Adrenal gland (tissue), 12 donors: ENCODE measurements around the gene COIL. TPM values are rescaled to one million over a fixed set of nuclear protein-coding genes. Genes with fewer than 3 reads are reported as not detected.

Source experiments
- DNase-seq, 7 donors: peaks; one replicate each; pipeline ENCODE4 v3.0.0-alpha.2; 2019 to 2020
- H3K27ac ChIP-seq, 5 donors: fragments of 200-600 bp; sonication (generic) in 4 of 5; 1 replicate in 3 of 5; 2 replicates in 2 of 5; pipeline versions ENCODE4 v1.5.1 to v1.8.0; 2016 to 2020; ENCODE audit warnings: mild to moderate bottlenecking in 1 of 5
- H3K27me3 ChIP-seq: fragments of 200-600 bp; 2 replicates; pipeline ENCODE4 v1.8.0; 2021
- H3K36me3 ChIP-seq, 2 donors: fragments of 200-600 bp; replicated peaks in 1 of 2; 1 replicate in 1 of 2; 2 replicates in 1 of 2; pipeline versions ENCODE4 v1.5.1 to v1.8.0; 2018 to 2022
- H3K4me1 ChIP-seq, 2 donors: fragments of 200-600 bp; replicated peaks in 1 of 2; 1 replicate in 1 of 2; 2 replicates in 1 of 2; pipeline versions ENCODE4 v1.5.1 to v1.8.0; 2018 to 2021
- H3K4me3 ChIP-seq, 4 donors: fragments of 200-600 bp; sonication (generic) in 3 of 4; one replicate each; pipeline ENCODE4 v1.5.1; 2016 to 2018
- H3K9me3 ChIP-seq, 3 donors: fragments of 200-600 bp; sonication (generic) in 1 of 3; replicated peaks in 1 of 3; 1 replicate in 2 of 3; 2 replicates in 1 of 3; pipeline versions ENCODE4 v1.5.1 to v1.8.0; 2016 to 2021
- CTCF ChIP-seq, 6 experiments: fragments of 450-650 bp in 4 of 6; fragments of 200-600 bp in 2 of 6; sonication (generic) in 1 of 6; IDR thresholded peaks; 1 replicate in 5 of 6; 2 replicates in 1 of 6; pipeline versions ENCODE4 v1.5.1 to v1.8.0; 2016 to 2021; ENCODE audit warnings: antibody characterized with exemption in 6 of 6, mild to moderate bottlenecking in 2 of 6, moderate library complexity in 1 of 6
- POLR2A ChIP-seq, 2 donors: fragments of 450-650 bp; IDR thresholded peaks; one replicate each; pipeline ENCODE4 v1.6.1; 2017; ENCODE audit warnings: antibody characterized with exemption in 2 of 2, mild to moderate bottlenecking in 2 of 2, moderate library complexity in 1 of 2
- WGBS, 4 donors: extraction: QIAGEN DNeasy Blood & Tissue Kit in 2 of 4; methylation state at CpG; one replicate each; pipeline versions ENCODE4 v1.1.5 to v1.1.7; 2013 to 2017; 5-methylcytosine and 5-hydroxymethylcytosine counted together
- intact Hi-C, 2 donors: fragments of 100-400 bp; cut with DNase I; formaldehyde crosslinking; loops; one replicate each; pipeline versions ENCODE4 v1.14.1 to v1.15.0; 2022 to 2023
- polyA plus RNA-seq, 3 donors: library from polyadenylated mRNA; stranded (reverse); fragments of 200-250 nt in 2 of 3; fragments of 350-450 nt in 1 of 3; fragmentation: Illumina TruSeq in 1 of 3; extraction: RNeasy Lipid Tissue Mini Kit (QIAGEN cat#74804) in 1 of 3; gene quantifications; one replicate each; pipeline ENCODE4 v1.2.3, GENCODE V29; 2013 to 2014
- total RNA-seq, 9 donors: library from RNA; depleted of rRNA in 4 of 9; stranded (reverse); fragments of >200 nt in 4 of 9; fragments of 120-200 nt in 1 of 9; fragmentation: NEBNext Ultra II Directional in 1 of 9; extraction: Animal tissue kit (Norgen Biotek cat#: 25700) in 1 of 9; gene quantifications; one replicate each; pipeline versions ENCODE4 v1.1.0 to v1.2.4, GENCODE V29; 2013 to 2023
- donor health status: healthy with polysubstance abuse.
- donor health status: Bipolar disorder and iron deficiency.
- donor health status: DM: yes; HTN: yes; CAD: no.
- donor health status: DM: no; HTN: no; CAD: no.
- donor health status: DM: no; HTN: no; CAD: no.
- donor health status: DM: yes; HTN: yes; CAD: no.

The COIL gene
- total and polyA plus RNA-seq, 12 donors, result 4.3 to 16.7 (median 9.0) TPM

GRCh38 chr17:56926704-56927103 is 34.1 kb downstream of the COIL start:
- Histone ChIP-seq H3K27me3 (no peaks in the 10 kb centered on the region), H3K27ac (no peak overlapping the region), H3K4me3 (no peak overlapping the region), H3K36me3 (no peaks in the 10 kb centered on the region), H3K4me1 (no peaks in the 10 kb centered on the region), H3K9me3 (peaks cover 0 to 5% (median 0%) of the 10 kb centered on the region in 3 donors)
- no peak for TF ChIP-seq CTCF (IDR thresholded peaks at IDR 0.05)
- no peak for TF ChIP-seq POLR2A (IDR thresholded peaks at IDR 0.05)
- intact Hi-C loops, result no loop called here
- no peak for DNase-seq
- 67 to 79% (median 76%) methylated on average over 2 of the region's 2 CpGs for WGBS, 4 donors

- intact Hi-C loops, result no loop called here
- no peaks in the 10 kb centered on the region for H3K4me1 ChIP-seq
- TF ChIP-seq POLR2A (IDR thresholded peaks at IDR 0.05) (no peak), CTCF (IDR thresholded peaks at IDR 0.05) (no peak)
- H3K27ac ChIP-seq, result no peak overlapping the region
- H3K4me3 ChIP-seq, result no peak overlapping the region
- peaks cover 0 to 5% (median 0%) of the 10 kb centered on the region in 3 donors for H3K9me3 ChIP-seq
- H3K27me3 ChIP-seq, result no peaks in the 10 kb centered on the region
- no peaks in the 10 kb centered on the region for H3K36me3 ChIP-seq
- no peak for DNase-seq
Observed at GRCh38 chr17:56926270-56926669, 34.6 kb downstream of the COIL start.

- Histone ChIP-seq H3K4me3 (no peak overlapping the region), H3K27me3 (no peaks in the 10 kb centered on the region), H3K9me3 (no peaks in the 10 kb centered on the region), H3K27ac (no peak overlapping the region), H3K36me3 (no peaks in the 10 kb centered on the region), H3K4me1 (no peaks in the 10 kb centered on the region)
- DNase-seq, result no peak
- no peak for TF ChIP-seq POLR2A (IDR thresholded peaks at IDR 0.05)
- TF ChIP-seq CTCF (IDR thresholded peaks at IDR 0.05), result no peak
- 88 to 95% (median 89%) methylated on average over 2 of the region's 2 CpGs for WGBS, 4 donors
- intact Hi-C loops, result no loop called here
Observed at GRCh38 chr17:56925088-56925487, 35.8 kb downstream of the COIL start.

- H3K36me3 ChIP-seq, result no peaks in the 10 kb centered on the region
- WGBS, 4 donors, result 75 to 83% (median 78%) methylated on average over 1 of the region's 1 CpG
- H3K9me3 ChIP-seq, result no peaks in the 10 kb centered on the region
- intact Hi-C loops, result no loop called here
- H3K27me3 ChIP-seq, result no peaks in the 10 kb centered on the region
- no peak overlapping the region for H3K4me3 ChIP-seq
- peaks cover 14 to 16% of the 10 kb centered on the region in 2 donors for H3K4me1 ChIP-seq
- DNase-seq, result no peak
- TF ChIP-seq POLR2A (IDR thresholded peaks at IDR 0.05), result no peak
- TF ChIP-seq CTCF (IDR thresholded peaks at IDR 0.05), result no peak
- H3K27ac ChIP-seq, result no peak overlapping the region
Observed at GRCh38 chr17:56919717-56920116, 41.1 kb downstream of the COIL start.
